HepG2 (cell line): ENCODE measurements around the gene DCDC2. TPM values are rescaled to one million over a fixed set of nuclear protein-coding genes. Genes with fewer than 3 reads are reported as not detected.
A peak's percentile ranks its signal among the peaks of the same experiment; 100 is the strongest.

Experiments used
- CBX2 ChIP-seq, 2 experiments: fragments of 200-600 bp in 1 of 2; sonication (generic); formaldehyde crosslinking in 1 of 2; IDR thresholded peaks; 2 replicates each; pipeline versions ENCODE4 v1.7.0 to v1.8.1; 2018 to 2022; ENCODE audit warnings: low read depth in 2 of 2, low read length in 1 of 2, mild to moderate bottlenecking in 1 of 2, missing genetic modification reagents in 1 of 2
- CEBPB ChIP-seq: IDR thresholded peaks from 2 replicates; pipeline ENCODE4 v1.6.1; 2011; ENCODE audit warnings: low read depth, low read length, improper control_type of control experiment, borderline replicate concordance
- DNMT1 ChIP-seq: sonication (generic); formaldehyde crosslinking; IDR thresholded peaks from 2 replicates; pipeline ENCODE4 v1.5.1; 2020; ENCODE audit warnings: mild to moderate bottlenecking, missing genetic modification reagents
- GLI4 ChIP-seq: sonication (generic); formaldehyde crosslinking; IDR thresholded peaks from 2 replicates; pipeline ENCODE4 v1.5.1; 2020; ENCODE audit warnings: missing genetic modification reagents, mild to moderate bottlenecking, moderate library complexity, borderline replicate concordance
- HNRNPUL1 ChIP-seq: fragments of 200-400 bp; formaldehyde crosslinking; IDR thresholded peaks from 2 replicates; pipeline ENCODE4 v1.6.1; 2017; ENCODE audit warnings: low read depth, mild to moderate bottlenecking, low read length, moderate library complexity
- KDM6A ChIP-seq: IDR thresholded peaks from 2 replicates; pipeline ENCODE4 v1.6.1; 2016; ENCODE audit warnings: low read depth
- MAZ ChIP-seq, 2 experiments: sonication (generic) in 1 of 2; formaldehyde crosslinking in 1 of 2; IDR thresholded peaks; 2 replicates each; pipeline versions ENCODE4 v1.5.0 to v1.6.1; 2012 to 2020; ENCODE audit warnings: low read depth in 2 of 2, mild to moderate bottlenecking in 2 of 2, borderline replicate concordance in 1 of 2, improper control_type of control experiment in 1 of 2, low read length in 1 of 2, missing genetic modification reagents in 1 of 2, moderate library complexity in 1 of 2
- MED1 ChIP-seq: sonication (generic); formaldehyde crosslinking; IDR thresholded peaks from 2 replicates; pipeline ENCODE4 v1.4.0; 2020; ENCODE audit warnings: missing genetic modification reagents
- MEIS2 ChIP-seq: sonication (generic); formaldehyde crosslinking; IDR thresholded peaks from 2 replicates; pipeline ENCODE4 v1.9.0; 2021; ENCODE audit warnings: mild to moderate bottlenecking, missing genetic modification reagents
- MIER2 ChIP-seq: IDR thresholded peaks from 2 replicates; pipeline ENCODE4 v1.6.1; 2016; ENCODE audit warnings: missing biosample characterization, missing genetic modification reagents
- NKX3-1 ChIP-seq: sonication (generic); formaldehyde crosslinking; IDR thresholded peaks from 2 replicates; pipeline ENCODE4 v1.5.0; 2020; ENCODE audit warnings: missing genetic modification reagents
- PATZ1 ChIP-seq: sonication (generic); formaldehyde crosslinking; IDR thresholded peaks from 2 replicates; pipeline ENCODE4 v1.4.0; 2020; ENCODE audit warnings: missing genetic modification reagents
- POGZ ChIP-seq: sonication (generic); formaldehyde crosslinking; IDR thresholded peaks from 2 replicates; pipeline ENCODE4 v1.4.0; 2020; ENCODE audit warnings: mild to moderate bottlenecking, missing genetic modification reagents
- RBM39 ChIP-seq: fragments of 200-400 bp; formaldehyde crosslinking; IDR thresholded peaks from one replicate; pipeline ENCODE4 v1.6.1; 2018; ENCODE audit warnings: antibody characterized with exemption, mild to moderate bottlenecking, low read depth, low read length; ENCODE audit not compliant: poor library complexity, severe bottlenecking
- RFX1 ChIP-seq: fragments of 450-650 bp; IDR thresholded peaks from 2 replicates; pipeline ENCODE4 v1.6.1; 2017
- RNF2 ChIP-seq: fragments of 450-650 bp; conservative IDR thresholded peaks from 2 replicates; pipeline ENCODE4 v1.6.1; 2016; ENCODE audit warnings: low read depth
- ZBTB20 ChIP-seq: sonication (generic); formaldehyde crosslinking; IDR thresholded peaks from 2 replicates; pipeline ENCODE4 v1.8.1; 2023; ENCODE audit warnings: missing genetic modification reagents, low read depth, mild to moderate bottlenecking, borderline replicate concordance
- ZNF12 ChIP-seq: sonication (generic); formaldehyde crosslinking; IDR thresholded peaks from 2 replicates; pipeline ENCODE4 v1.5.0; 2020; ENCODE audit warnings: missing genetic modification reagents
- ZNF235 ChIP-seq: sonication (generic); formaldehyde crosslinking; IDR thresholded peaks from 2 replicates; pipeline ENCODE4 v1.8.1; 2023; ENCODE audit warnings: mild to moderate bottlenecking, missing genetic modification reagents, borderline replicate concordance
- ZNF24 ChIP-seq: fragments of 450-650 bp; IDR thresholded peaks from 2 replicates; pipeline ENCODE4 v1.6.1; 2017; ENCODE audit warnings: antibody characterized with exemption, mild to moderate bottlenecking
- ZNF367 ChIP-seq: sonication (generic); formaldehyde crosslinking; IDR thresholded peaks from 2 replicates; pipeline ENCODE4 v1.4.0; 2020; ENCODE audit warnings: missing genetic modification reagents, borderline replicate concordance
- ZNF678 ChIP-seq: sonication (generic); formaldehyde crosslinking; IDR thresholded peaks from 2 replicates; pipeline ENCODE4 v1.4.0; 2020; ENCODE audit warnings: mild to moderate bottlenecking, missing genetic modification reagents
- ZNF720 ChIP-seq: sonication (generic); formaldehyde crosslinking; IDR thresholded peaks from 2 replicates; pipeline ENCODE4 v1.4.0; 2020; ENCODE audit warnings: missing genetic modification reagents
- ZNF800 ChIP-seq: sonication (generic); formaldehyde crosslinking; IDR thresholded peaks from 2 replicates; pipeline ENCODE4 v1.4.0; 2020; ENCODE audit warnings: missing genetic modification reagents
- ZZZ3 ChIP-seq: sonication (generic); formaldehyde crosslinking; IDR thresholded peaks from 2 replicates; pipeline ENCODE4 v1.4.0; 2020; ENCODE audit warnings: missing genetic modification reagents, mild to moderate bottlenecking, borderline replicate concordance
- polyA plus RNA-seq, 8 experiments: library from polyadenylated mRNA; depleted of rRNA in 3 of 8; stranded (reverse) in 7 of 8; unstranded in 1 of 8; fragments of >200 nt; fragmentation: Illumina TruSeq in 4 of 8; extraction: Trizol in 4 of 8; gene quantifications; 2 replicates each; pipeline versions ENCODE4 v1.2.1 to v1.2.3, GENCODE V29; 2011 to 2016; ENCODE audit warnings: low read depth in 4 of 8, missing spikeins in 1 of 8, mixed read lengths in 1 of 8; ENCODE audit not compliant: insufficient read depth in 1 of 8
- total RNA-seq, 5 experiments: library from RNA; depleted of rRNA; stranded (reverse); fragments of >200 nt; fragmentation: Illumina TruSeq; extraction: Trizol; gene quantifications; 2 replicates each; pipeline ENCODE4 v1.2.3, GENCODE V29; 2016; ENCODE audit warnings: low read depth in 1 of 5
- TF ChIP-seq, protein P1 (sequence below): sonication (generic); formaldehyde crosslinking; IDR thresholded peaks from 2 replicates; pipeline ENCODE4 v1.4.0; 2020; ENCODE audit warnings: mild to moderate bottlenecking, missing genetic modification reagents

Gene DCDC2
- total and polyA plus RNA-seq, 2 of the 13 experiments (the other 11 are each of a cell fraction or from before 2014, with no cell fraction given) = 9.0 to 36.2 TPM

- TF ChIP-seq, protein P1, sequence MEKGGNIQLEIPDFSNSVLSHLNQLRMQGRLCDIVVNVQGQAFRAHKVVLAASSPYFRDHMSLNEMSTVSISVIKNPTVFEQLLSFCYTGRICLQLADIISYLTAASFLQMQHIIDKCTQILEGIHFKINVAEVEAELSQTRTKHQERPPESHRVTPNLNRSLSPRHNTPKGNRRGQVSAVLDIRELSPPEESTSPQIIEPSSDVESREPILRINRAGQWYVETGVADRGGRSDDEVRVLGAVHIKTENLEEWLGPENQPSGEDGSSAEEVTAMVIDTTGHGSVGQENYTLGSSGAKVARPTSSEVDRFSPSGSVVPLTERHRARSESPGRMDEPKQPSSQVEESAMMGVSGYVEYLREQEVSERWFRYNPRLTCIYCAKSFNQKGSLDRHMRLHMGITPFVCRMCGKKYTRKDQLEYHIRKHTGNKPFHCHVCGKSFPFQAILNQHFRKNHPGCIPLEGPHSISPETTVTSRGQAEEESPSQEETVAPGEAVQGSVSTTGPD (CRISPR knock-in tag) = no peak
- TF ChIP-seq CBX2 (IDR thresholded peaks at IDR 0.05; ENCODE audit: low read depth, low read length) (no peak), CBX2 (CRISPR knock-in tag; IDR thresholded peaks at IDR 0.05; ENCODE audit: low read depth) (no peak; the same call in 1 of the 2 replicates), ZNF678 (CRISPR knock-in tag) (no peak), ZBTB20 (no peak), CEBPB (peak; percentile 99), PATZ1 (peak; percentile 72), ZZZ3 (CRISPR knock-in tag) (no peak), GLI4 (no peak), ZNF367 (no peak), ZNF24 (no peak; the same call in 1 of the 2 replicates), ZNF235 (no peak), ZNF12 (peak; percentile 67; the same call in 1 of the 2 replicates), HNRNPUL1 (0 out of 2 replicates have a peak, but pooled peaks have one; percentile 52), DNMT1 (no peak), RFX1 (no peak), POGZ (peak; percentile 84), NKX3-1 (CRISPR knock-in tag) (peak; percentile 15; the same call in 1 of the 2 replicates), MEIS2 (CRISPR knock-in tag) (peak; percentile 77; the same call in 1 of the 2 replicates), RBM39 (no peak), MIER2 (peak; percentile 60), ZNF800 (CRISPR knock-in tag) (no peak; the same call in 1 of the 2 replicates), MED1 (CRISPR knock-in tag) (peak; percentile 96), ZNF720 (CRISPR knock-in tag) (no peak), KDM6A (CRISPR knock-in tag) (peak; percentile 91), RNF2 (no peak), MAZ (IDR thresholded peaks at IDR 0.05; ENCODE audit: borderline replicate concordance, low read depth, low read length) (no peak), MAZ (CRISPR knock-in tag; IDR thresholded peaks at IDR 0.05; ENCODE audit: low read depth) (no peak)
Measured at GRCh38 chr6:24385536-24386269, 27.8 kb upstream of the DCDC2 start (continued).
